ENCODE results near the gene ARVCF. TPM values are rescaled to one million over a fixed set of nuclear protein-coding genes. Genes with fewer than 3 reads are reported as not detected.

ARVCF gene
- total RNA-seq = 1 to 10 TPM; 5.3 to 6.9 TPM

GRCh38 chr22:20016734-20017621 is at the start of gene ARVCF:
ARVCF (minus strand) TSS chr22:20016823; CDS start chr22:19990794, 26,029 bp downstream.

GRCh38 chr22:20020533-20021195 is 4.0 kb upstream of the ARVCF start, which contains the start of gene TANGO2:
TANGO2 (plus strand) TSS chr22:20021110; CDS start chr22:20036799, 15,689 bp downstream.

GRCh38 chr22:19941365-19942082 is 75.1 kb downstream of the ARVCF start, which contains the start of the genes COMT and TXNRD2:
COMT (plus strand) TSS chr22:19941772; CDS start chr22:19962527, 20,755 bp downstream.
TXNRD2 (minus strand) TSS chr22:19941818; CDS start chr22:19941803, 15 bp downstream.

Small RNA genes lying within 50 kb of the gene (small RNA-seq; reads per million reads assigned to genes)
- gene MIR185 = 480 to 550 reads per million in 2 donors

Other genes with a start within 250 kb of the ARVCF start
- gene GNB1L, start 161.9 kb downstream of the ARVCF start, total RNA-seq = 10 to 100 TPM in 1 of 2 donors, 1 to 10 TPM in 1; 5.2 to 11.0 TPM
- gene RTL10, start 161.9 kb downstream of the ARVCF start, total RNA-seq = 1 to 10 TPM; 6.9 to 8.7 TPM
- gene COMT, start 75.1 kb downstream of the ARVCF start, total RNA-seq = 100 to 1,000 TPM; 176 to 327 TPM
- 10 to 100 TPM; 21.6 to 24.1 TPM for gene TXNRD2, start 75.0 kb downstream of the ARVCF start, total RNA-seq
- gene TANGO2, start 4.3 kb upstream of the ARVCF start, total RNA-seq = 10 to 100 TPM; 58.3 to 59.5 TPM
- gene DGCR8, start 63.4 kb upstream of the ARVCF start, total RNA-seq = 10 to 100 TPM; 16.5 to 18.6 TPM
- gene RANBP1, start 99.3 kb upstream of the ARVCF start, total RNA-seq = 100 to 1,000 TPM; 156 to 424 TPM
- 10 to 100 TPM; 48.9 to 50.0 TPM for gene TRMT2A, start 100.4 kb upstream of the ARVCF start, total RNA-seq
- 10 to 100 TPM; 11.3 to 12.7 TPM for gene ZDHHC8, start 115.0 kb upstream of the ARVCF start, total RNA-seq
- under 1 TPM; under 0.01 to 0.33 TPM for gene CCDC188, start 134.2 kb upstream of the ARVCF start, total RNA-seq

All from melanocyte of skin (primary cell).